Stimulated activated memory B cell treated with anti-CD40 and anti-IgM and Interleukin-4, amounts not matched to agents 10 μg/mL and 1 μg/mL and 100 μg/mL, for 72 hours (primary cell): ENCODE data around the gene RNF112.
A peak's percentile ranks its signal among the peaks of the same experiment; 100 is the strongest.
"Not testable (repeated sequence)": the region's sequence is repeated elsewhere in the genome, so short reads cannot be mapped to it uniquely, and the experiment has no call there.

Experiments used
- ATAC-seq: fragments of 150-1000 bp; cut with Tn5 transposase; 2 replicates; pipeline ENCODE4 v1.10.0; 2021
- H3K27ac Mint-ChIP-seq: one replicate; pipeline ENCODE4 v1.8.0; 2022; ENCODE audit warnings: mild to moderate bottlenecking, mixed read lengths
- H3K27me3 Mint-ChIP-seq: one replicate; pipeline ENCODE4 v1.8.0; 2022; ENCODE audit warnings: mixed read lengths
- H3K36me3 Mint-ChIP-seq: one replicate; pipeline ENCODE4 v1.8.0; 2022; ENCODE audit warnings: mixed read lengths
- H3K4me1 Mint-ChIP-seq: one replicate; pipeline ENCODE4 v1.8.0; 2022; ENCODE audit warnings: mixed read lengths
- H3K4me3 Mint-ChIP-seq: one replicate; pipeline ENCODE4 v1.8.0; 2022; ENCODE audit warnings: mild to moderate bottlenecking, moderate library complexity, mixed read lengths
- H3K9me3 Mint-ChIP-seq: one replicate; pipeline ENCODE4 v1.8.0; 2022; ENCODE audit warnings: mixed read lengths

Gene RNF112

GRCh38 chr17:19459018-19459655 is 48.1 kb downstream of the RNF112 start:
- not testable (repeated sequence) for H3K27me3 Mint-ChIP-seq, H3K27ac Mint-ChIP-seq, H3K4me3 Mint-ChIP-seq, H3K9me3 Mint-ChIP-seq, H3K36me3 Mint-ChIP-seq, ATAC-seq
- peaks cover 55% of the 10 kb centered on the region for H3K4me1 Mint-ChIP-seq

GRCh38 chr17:19460700-19461099 is 49.7 kb downstream of the RNF112 start:
- Mint-ChIP-seq H3K4me1 (peaks cover 61% of the 10 kb centered on the region), H3K27ac (peak overlapping the region; percentile 65), H3K36me3 (no peaks in the 10 kb centered on the region), H3K27me3 (no peaks in the 10 kb centered on the region), H3K4me3 (no peak overlapping the region), H3K9me3 (no peaks in the 10 kb centered on the region)
- no peak for ATAC-seq

GRCh38 chr17:19461116-19461515 is 50.1 kb downstream of the RNF112 start:
- no peak for ATAC-seq
- Mint-ChIP-seq H3K27me3 (no peaks in the 10 kb centered on the region), H3K9me3 (no peaks in the 10 kb centered on the region), H3K4me1 (peaks cover 62% of the 10 kb centered on the region), H3K27ac (peak overlapping the region; percentile 65), H3K36me3 (no peaks in the 10 kb centered on the region), H3K4me3 (no peak overlapping the region)

DNA sequence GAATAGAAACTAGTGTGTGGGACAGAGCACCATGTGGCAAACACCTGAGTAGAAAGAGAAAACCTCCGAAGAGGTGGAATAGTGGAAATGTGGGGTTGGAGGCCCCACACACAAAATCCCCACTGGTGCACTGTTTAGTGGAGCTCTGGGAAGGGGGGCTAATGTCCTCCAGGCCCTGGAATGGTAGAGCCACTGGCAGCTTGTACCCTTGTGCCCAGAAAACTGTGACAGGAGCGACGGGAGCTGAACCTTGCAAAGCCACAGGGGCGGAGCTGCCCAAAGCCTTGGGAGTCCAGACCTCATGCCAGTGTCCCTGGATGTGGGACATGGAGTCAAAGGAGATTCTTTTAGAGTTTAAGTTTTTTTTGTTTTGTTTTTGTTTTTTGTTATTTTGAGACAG is 50.6 kb downstream of the RNF112 start:
- H3K36me3 Mint-ChIP-seq, result no peaks in the 10 kb centered on the region
- H3K27ac Mint-ChIP-seq, result peak overlapping the region; percentile 65
- H3K9me3 Mint-ChIP-seq, result no peaks in the 10 kb centered on the region
- H3K4me3 Mint-ChIP-seq, result no peak overlapping the region
- H3K4me1 Mint-ChIP-seq, result peaks cover 67% of the 10 kb centered on the region
- H3K27me3 Mint-ChIP-seq, result no peaks in the 10 kb centered on the region
- no peak for ATAC-seq

DNA sequence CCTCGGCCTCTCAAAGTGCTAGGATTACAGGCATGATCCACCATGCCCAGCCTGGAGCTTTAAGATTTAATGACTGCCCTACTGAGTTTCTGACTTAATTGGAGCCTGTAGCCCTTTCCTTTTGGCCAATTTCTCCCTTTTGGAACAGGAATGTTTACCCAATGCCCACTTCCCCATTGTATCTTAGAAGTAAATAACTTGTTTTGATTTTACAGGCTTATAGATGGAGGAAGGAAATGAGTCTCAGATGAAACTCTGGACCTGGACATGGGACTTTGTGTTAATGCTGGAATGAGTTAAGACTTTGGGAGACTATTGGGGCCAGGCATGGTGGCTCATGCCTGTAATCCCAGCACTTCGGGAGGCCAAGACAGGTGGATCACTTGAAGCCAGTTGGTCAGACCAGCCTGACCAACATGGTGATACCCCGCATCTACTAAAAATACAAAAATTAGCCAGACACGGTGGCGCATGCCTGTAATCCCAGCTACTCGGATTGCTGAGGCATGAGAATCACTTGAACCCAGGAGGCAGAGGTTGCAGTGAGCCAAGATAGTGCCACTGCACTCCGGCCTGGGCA is 51.5 kb downstream of the RNF112 start:
- ATAC-seq, H3K9me3 Mint-ChIP-seq, H3K4me3 Mint-ChIP-seq, H3K36me3 Mint-ChIP-seq, H3K27me3 Mint-ChIP-seq: not testable (repeated sequence)
- H3K27ac Mint-ChIP-seq, result peak overlapping the region; percentile 70
- H3K4me1 Mint-ChIP-seq, result peaks cover 71% of the 10 kb centered on the region

- H3K4me3 Mint-ChIP-seq, result no peak overlapping the region
- no peaks in the 10 kb centered on the region for H3K9me3 Mint-ChIP-seq
- peak overlapping the region; percentile 70 for H3K27ac Mint-ChIP-seq
- no peak for ATAC-seq
- H3K27me3 Mint-ChIP-seq, result no peaks in the 10 kb centered on the region
- peaks cover 60% of the 10 kb centered on the region for H3K4me1 Mint-ChIP-seq
- H3K36me3 Mint-ChIP-seq, result no peaks in the 10 kb centered on the region
Measured at GRCh38 chr17:19464031-19465026, 53.3 kb downstream of the RNF112 start.
